CD4-positive, alpha-beta T cell treated with Interleukin-17A for 4 hours (primary cell): ENCODE results near the gene SYCE3.

Experiments
- DNase-seq: peaks from one replicate; pipeline ENCODE4 v3.0.0-alpha.2; 2020; ENCODE audit warnings: mixed read lengths

The SYCE3 gene

GRCh38 chr22:50599816-50600455 is 37.2 kb upstream of the SYCE3 start:
- DNase-seq = peak; percentile 70

GRCh38 chr22:50597097-50597496 is 34.4 kb upstream of the SYCE3 start:
- DNase-seq = no peak

GRCh38 chr22:50595189-50595588 is 32.5 kb upstream of the SYCE3 start:
- DNase-seq = no peak

GRCh38 chr22:50587407-50587806 is 24.7 kb upstream of the SYCE3 start:
- DNase-seq = no peak

GRCh38 chr22:50586416-50586815 is 23.7 kb upstream of the SYCE3 start:
- no peak for DNase-seq

GRCh38 chr22:50585781-50586180 is 23.1 kb upstream of the SYCE3 start:
- DNase-seq = no peak

GRCh38 chr22:50585238-50585637 is 22.5 kb upstream of the SYCE3 start:
- DNase-seq = no peak

- DNase-seq = no peak
These were observed 21.7 kb upstream of the SYCE3 start for GRCh38 chr22:50584106-50585096.

GRCh38 chr22:50583294-50583861 is 20.7 kb upstream of the SYCE3 start:
- DNase-seq = no peak

- DNase-seq = peak; percentile 99
These were observed 20.0 kb upstream of the SYCE3 start, which contains the start of gene CHKB for GRCh38 chr22:50582493-50583293. Gene CHKB, minus strand, starts transcription at chr22:50582849. Its CDS starts 68 bp downstream, at chr22:50582781.

GRCh38 chr22:50581950-50582492 is 19.3 kb upstream of the SYCE3 start:
- peak; percentile 51 for DNase-seq

GRCh38 chr22:50581031-50581949 is 18.6 kb upstream of the SYCE3 start:
- DNase-seq = no peak

- DNase-seq = no peak
These were observed 17.0 kb upstream of the SYCE3 start for GRCh38 chr22:50579752-50580151.

- no peak for DNase-seq
These were observed 16.1 kb upstream of the SYCE3 start for GRCh38 chr22:50578776-50579310.

GRCh38 chr22:50577987-50578775 is 15.5 kb upstream of the SYCE3 start, which contains the start of gene CPT1B:
Gene CPT1B, minus strand, starts transcription at chr22:50578427. Its CDS starts 512 bp downstream, at chr22:50577915.
- no peak for DNase-seq

- no peak for DNase-seq
These were observed 14.9 kb upstream of the SYCE3 start for GRCh38 chr22:50577697-50577986.

- DNase-seq = peak; percentile 16
These were observed 14.3 kb upstream of the SYCE3 start for GRCh38 chr22:50576806-50577696.

- no peak for DNase-seq
These were observed 13.4 kb upstream of the SYCE3 start for GRCh38 chr22:50576070-50576469.

GRCh38 chr22:50575426-50575941 is 12.8 kb upstream of the SYCE3 start:
- no peak for DNase-seq
